GM12874 (cell line): ENCODE results near the gene ESAM.
A peak's percentile ranks its signal among the peaks of the same experiment; 100 is the strongest.

Experiments
- TF ChIP-seq, protein P1 (sequence below): IDR thresholded peaks from 2 replicates; pipeline ENCODE4 v1.5.1; 2011; ENCODE audit warnings: low read depth, mild to moderate bottlenecking, control low read depth, low read length, moderate library complexity; ENCODE audit not compliant: insufficient read depth

The ESAM gene

GRCh38 chr11:124743050-124743449 is 19.0 kb downstream of the ESAM start:
- TF ChIP-seq, protein P1, sequence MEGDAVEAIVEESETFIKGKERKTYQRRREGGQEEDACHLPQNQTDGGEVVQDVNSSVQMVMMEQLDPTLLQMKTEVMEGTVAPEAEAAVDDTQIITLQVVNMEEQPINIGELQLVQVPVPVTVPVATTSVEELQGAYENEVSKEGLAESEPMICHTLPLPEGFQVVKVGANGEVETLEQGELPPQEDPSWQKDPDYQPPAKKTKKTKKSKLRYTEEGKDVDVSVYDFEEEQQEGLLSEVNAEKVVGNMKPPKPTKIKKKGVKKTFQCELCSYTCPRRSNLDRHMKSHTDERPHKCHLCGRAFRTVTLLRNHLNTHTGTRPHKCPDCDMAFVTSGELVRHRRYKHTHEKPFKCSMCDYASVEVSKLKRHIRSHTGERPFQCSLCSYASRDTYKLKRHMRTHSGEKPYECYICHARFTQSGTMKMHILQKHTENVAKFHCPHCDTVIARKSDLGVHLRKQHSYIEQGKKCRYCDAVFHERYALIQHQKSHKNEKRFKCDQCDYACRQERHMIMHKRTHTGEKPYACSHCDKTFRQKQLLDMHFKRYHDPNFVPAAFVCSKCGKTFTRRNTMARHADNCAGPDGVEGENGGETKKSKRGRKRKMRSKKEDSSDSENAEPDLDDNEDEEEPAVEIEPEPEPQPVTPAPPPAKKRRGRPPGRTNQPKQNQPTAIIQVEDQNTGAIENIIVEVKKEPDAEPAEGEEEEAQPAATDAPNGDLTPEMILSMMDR = no peak

- TF ChIP-seq, protein P1 = no peak
Observed at GRCh38 chr11:124742555-124742954, 19.5 kb downstream of the ESAM start.

GRCh38 chr11:124740277-124740882 is 21.7 kb downstream of the ESAM start:
- TF ChIP-seq, protein P1 = peak; percentile 66

GRCh38 chr11:124739479-124740276 is 22.4 kb downstream of the ESAM start, which contains the start of gene NRGN:
NRGN (plus strand) TSS chr11:124739942; CDS start chr11:124740085, 143 bp downstream.
- TF ChIP-seq, protein P1 = no peak

- TF ChIP-seq, protein P1 = no peak
Observed at GRCh38 chr11:124738713-124739478, 23.2 kb downstream of the ESAM start.

DNA sequence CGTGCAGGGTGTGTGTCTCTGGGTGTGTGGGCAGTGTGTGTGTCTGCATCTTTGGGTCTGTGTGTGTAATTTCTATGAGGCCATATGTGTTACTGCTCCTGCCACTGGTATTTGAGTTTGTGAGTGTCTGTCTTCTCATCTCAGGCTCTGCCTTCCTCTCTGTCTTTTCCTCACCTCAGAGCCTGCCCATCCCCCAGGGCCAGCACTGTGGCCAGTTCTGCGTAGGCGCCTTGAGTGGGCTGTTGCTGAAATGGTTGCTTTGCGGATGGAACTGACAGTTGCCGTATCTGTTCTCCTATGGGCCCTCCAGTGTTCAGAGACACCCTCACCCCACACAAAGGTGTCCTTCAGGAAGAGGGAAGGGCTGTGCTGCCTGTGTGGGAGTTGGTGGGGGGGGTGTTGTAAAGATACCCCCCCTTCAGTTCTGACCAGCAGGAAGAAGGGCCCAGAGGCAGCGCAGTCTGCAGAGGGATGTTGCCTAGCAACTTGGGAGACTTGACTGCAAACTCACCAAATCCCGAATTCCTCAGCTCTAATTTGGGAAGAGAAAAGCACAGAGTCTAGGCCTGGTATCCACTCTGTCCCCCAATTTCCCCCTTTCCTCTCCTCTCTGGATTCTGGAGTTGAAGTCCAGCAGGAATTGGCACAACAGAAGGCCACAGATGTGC is 24.3 kb downstream of the ESAM start:
- TF ChIP-seq, protein P1 = no peak
